Motor neuron (in vitro differentiated cells): ENCODE data around the gene GABRG3. TPM values are rescaled to one million over a fixed set of nuclear protein-coding genes. Genes with fewer than 3 reads are reported as not detected.

Experiments
- ATAC-seq, 8 experiments: fragments of 200-7000 bp; cut with Tn5 transposase; replicated peaks in 6 of 8; 2 replicates each; pipeline ENCODE4 v1.8.0; 2021; ENCODE audit warnings: mild to moderate bottlenecking in 8 of 8, moderate library complexity in 8 of 8
- H3K27ac ChIP-seq, 2 donors: fragments of 250-450 bp; sonication (Bioruptor Pico); 2 replicates each; pipeline ENCODE4 v1.9.0; 2021; ENCODE audit warnings: antibody characterized with exemption in 2 of 2, mild to moderate bottlenecking in 2 of 2, moderate library complexity in 1 of 2
- H3K4me1 ChIP-seq, 2 donors: fragments of 250-450 bp; sonication (Bioruptor Pico); replicated peaks in 1 of 2; 2 replicates each; pipeline ENCODE4 v1.6.1; 2021; ENCODE audit warnings: antibody characterized with exemption in 2 of 2, mild to moderate bottlenecking in 2 of 2, moderate library complexity in 1 of 2
- H3K4me3 ChIP-seq, 5 donors: fragments of 250-450 bp; sonication (Bioruptor Pico); 2 replicates each; pipeline ENCODE4 v1.9.0; 2021; ENCODE audit warnings: antibody characterized with exemption in 5 of 5, mild to moderate bottlenecking in 5 of 5, moderate library complexity in 4 of 5
- WGBS, 10 experiments: fragments of 450-650 bp; shearing (Covaris generic); methylation state at CpG; one replicate each; pipeline ENCODE4 v1.0.0; 2022; 5-methylcytosine and 5-hydroxymethylcytosine counted together
- in situ Hi-C, 9 experiments: fragments of 400-800 bp; cut with MboI; loops; one replicate each; pipeline ENCODE4 v1.15.0; 2021; ENCODE audit warnings: low sequenced_read_pairs in 9 of 9, low pct_unique_long_range_greater_than_20kb in 2 of 9; ENCODE audit not compliant: unreplicated experiment in 9 of 9
- total RNA-seq, 8 experiments: library from RNA; unstranded; fragments of 300-600 nt; gene quantifications; 2 replicates each; pipeline versions ENCODE4 v1.2.3 to v1.2.4, GENCODE V29; 2022

GABRG3 gene
- total RNA-seq, 8 experiments from 2014 or later: 0.04 to 3.4 (median 0.88) TPM

- in situ Hi-C loops: no loop called here
- H3K4me1 ChIP-seq: no peaks in the 10 kb centered on the region
- 0 to 100% (median 77%) methylated on average over 1 to 4 of the region's 4 CpGs; no CpG with 5 or more reads in 1 of the 10 experiments for WGBS, 10 experiments
- H3K27ac ChIP-seq: no peak overlapping the region
- ATAC-seq: peak in 4 of 8 experiments; percentile 32 to 39 (median 36)
- H3K4me3 ChIP-seq: no peak overlapping the region
Measured at GRCh38 chr15:27222479-27222878, 251.5 kb downstream of the GABRG3 start.

GRCh38 chr15:27223179-27223578, 252.2 kb downstream of the GABRG3 start:
- WGBS, 10 experiments: 0 to 100% (median 68%) methylated on average over 1 to 2 of the region's 2 CpGs
- ATAC-seq: no peak
- Histone ChIP-seq H3K4me3 (no peak overlapping the region), H3K27ac (no peak overlapping the region), H3K4me1 (no peaks in the 10 kb centered on the region)
- in situ Hi-C loops: no loop called here

- Histone ChIP-seq H3K4me1 (no peaks in the 10 kb centered on the region), H3K27ac (no peak overlapping the region), H3K4me3 (no peak overlapping the region)
- no peak for ATAC-seq
- in situ Hi-C loops: no loop called here
- WGBS, 10 experiments: 0 to 86% (median 78%) methylated on average over 1 to 2 of the region's 2 CpGs
Measured at GRCh38 chr15:27231811-27232210, 260.8 kb downstream of the GABRG3 start.

- no peak overlapping the region for H3K27ac ChIP-seq
- H3K4me3 ChIP-seq: no peak overlapping the region
- WGBS, 10 experiments: 17 to 100% (median 72%) methylated on average over 1 to 3 of the region's 4 CpGs; no CpG with 5 or more reads in 5 of the 10 experiments
- in situ Hi-C loops: no loop called here
- no peaks in the 10 kb centered on the region for H3K4me1 ChIP-seq
- ATAC-seq: no peak
Measured at GRCh38 chr15:27232876-27233275, 261.9 kb downstream of the GABRG3 start.

GRCh38 chr15:27234593-27234992, 263.6 kb downstream of the GABRG3 start:
- in situ Hi-C loops: no loop called here
- ATAC-seq: no peak
- peaks cover 0 to 6% of the 10 kb centered on the region in 2 donors for H3K4me1 ChIP-seq
- WGBS, 10 experiments: 20 to 100% (median 93%) methylated on average over 1 to 4 of the region's 4 CpGs; no CpG with 5 or more reads in 2 of the 10 experiments
- H3K4me3 ChIP-seq: no peak overlapping the region
- no peak overlapping the region for H3K27ac ChIP-seq

GRCh38 chr15:27235161-27235560, 264.2 kb downstream of the GABRG3 start:
- WGBS, 10 experiments: 0 to 100% (median 89%) methylated on average over 1 to 4 of the region's 4 CpGs; no CpG with 5 or more reads in 4 of the 10 experiments
- in situ Hi-C loops: no loop called here
- Histone ChIP-seq H3K4me3 (no peak overlapping the region), H3K27ac (no peak overlapping the region), H3K4me1 (peaks cover 0 to 6% of the 10 kb centered on the region in 2 donors)
- ATAC-seq: no peak

- H3K27ac ChIP-seq: no peak overlapping the region
- in situ Hi-C loops: no loop called here
- H3K4me1 ChIP-seq: peaks cover 0 to 6% of the 10 kb centered on the region in 2 donors
- no peak overlapping the region for H3K4me3 ChIP-seq
- WGBS, 10 experiments: 0 to 81% (median 20%) methylated on average over 1 to 2 of the region's 2 CpGs; no CpG with 5 or more reads in 1 of the 10 experiments
- ATAC-seq: no peak
Measured at GRCh38 chr15:27235681-27236080, 264.7 kb downstream of the GABRG3 start.

GRCh38 chr15:27237319-27237939, 266.4 kb downstream of the GABRG3 start:
- in situ Hi-C loops: no loop called here
- Histone ChIP-seq H3K27ac (no peak overlapping the region), H3K4me1 (peaks cover 0 to 6% of the 10 kb centered on the region in 2 donors), H3K4me3 (no peak overlapping the region)
- ATAC-seq: no peak
- 0 to 100% (median 80%) methylated on average over 1 to 6 of the region's 7 CpGs; no CpG with 5 or more reads in 1 of the 10 experiments for WGBS, 10 experiments

- peak in 1 of 8 experiments; percentile 50 for ATAC-seq
- in situ Hi-C loops: no loop called here
- H3K4me3 ChIP-seq: no peak overlapping the region
- H3K4me1 ChIP-seq: peaks cover 0 to 6% of the 10 kb centered on the region in 2 donors
- no peak overlapping the region for H3K27ac ChIP-seq
- 15 to 97% (median 79%) methylated on average over 1 to 12 of the region's 12 CpGs; no CpG with 5 or more reads in 4 of the 10 experiments for WGBS, 10 experiments
Measured at GRCh38 chr15:27238209-27238608, 267.2 kb downstream of the GABRG3 start.

GRCh38 chr15:27238707-27239423, 267.9 kb downstream of the GABRG3 start:
- H3K4me3 ChIP-seq: no peak overlapping the region
- peaks cover 0 to 6% of the 10 kb centered on the region in 2 donors for H3K4me1 ChIP-seq
- in situ Hi-C loops: no loop called here
- peak in 1 of 8 experiments; percentile 75 for ATAC-seq
- no peak overlapping the region for H3K27ac ChIP-seq
- WGBS, 10 experiments: 15 to 85% (median 66%) methylated on average over 5 to 10 of the region's 10 CpGs

- Histone ChIP-seq H3K4me3 (no peak overlapping the region), H3K4me1 (peaks cover 0 to 6% of the 10 kb centered on the region in 2 donors), H3K27ac (no peak overlapping the region)
- in situ Hi-C loops: no loop called here
- 20 to 78% (median 52%) methylated on average over 1 to 2 of the region's 2 CpGs; no CpG with 5 or more reads in 6 of the 10 experiments for WGBS, 10 experiments
- ATAC-seq: peak in 3 of 8 experiments; percentile 26 to 63 (median 57)
Measured at GRCh38 chr15:27241943-27242342, 271.0 kb downstream of the GABRG3 start.

GRCh38 chr15:27244047-27244446, 273.1 kb downstream of the GABRG3 start:
- in situ Hi-C loops: no loop called here
- WGBS, 10 experiments: 43 to 100% (median 88%) methylated on average over 1 to 2 of the region's 3 CpGs; no CpG with 5 or more reads in 6 of the 10 experiments
- H3K4me3 ChIP-seq: no peak overlapping the region

GRCh38 chr15:27248251-27248650, 277.3 kb downstream of the GABRG3 start:
- in situ Hi-C loops: no loop called here
- WGBS, 10 experiments: 60 to 100% (median 95%) methylated on average over 1 to 2 of the region's 3 CpGs; no CpG with 5 or more reads in 6 of the 10 experiments
- Histone ChIP-seq H3K27ac (no peak overlapping the region), H3K4me1 (peaks cover 0 to 2% of the 10 kb centered on the region in 2 donors), H3K4me3 (no peak overlapping the region)
- ATAC-seq: no peak

More at GRCh38 chr15:27244047-27244446, 273.1 kb downstream of the GABRG3 start:
- no peak overlapping the region for H3K27ac ChIP-seq
- no peak for ATAC-seq
- H3K4me1 ChIP-seq: peaks cover under 1 to 2% of the 10 kb centered on the region in 2 donors
